IMR-90 (cell line): ENCODE data around the gene SLAMF8. TPM values are rescaled to one million over a fixed set of nuclear protein-coding genes. Genes with fewer than 3 reads are reported as not detected.

ENCODE experiments used
- ATAC-seq: fragments of 200-7000 bp; cut with Tn5 transposase; 2 replicates; pipeline ENCODE4 v1.9.1; 2020; ENCODE audit warnings: low read depth, mild to moderate bottlenecking, moderate library complexity
- BruUV-seq: library from RNA; stranded (reverse); fragments of 400-500 nt; replicated peaks from 2 replicates; lab custom pipeline; 2021; lab: Mats Ljungman, UMichigan
- CTCF ChIA-PET: fragments of 300-600 bp; formaldehyde crosslinking; extraction: SDS; loops from one replicate; lab custom pipeline; 2021; ENCODE audit warnings: antibody characterized with exemption; lab: Yijun Ruan, JAX
- POLR2A ChIA-PET: fragments of 300-600 bp; sonication (Branson Sonifier 250); formaldehyde crosslinking; loops from one replicate; lab custom pipeline; 2022; ENCODE audit warnings: antibody characterized with exemption; ENCODE audit not compliant: unreplicated experiment; lab: Charles Lee
- DNase-seq: peaks from one replicate; pipeline ENCODE4 v3.0.0; 2013
- H2AFZ ChIP-seq: replicated peaks from 2 replicates; pipeline ENCODE3; 2013; ENCODE audit warnings: low read length, mild to moderate bottlenecking; ENCODE audit not compliant: poor library complexity
- H2AK5ac ChIP-seq: 2 replicates; pipeline ENCODE4 v1.6.1; 2013; ENCODE audit warnings: low read depth, low read length, inconsistent platforms
- H2AK9ac ChIP-seq: replicated peaks from 2 replicates; pipeline ENCODE3; 2013; ENCODE audit warnings: mild to moderate bottlenecking, low read depth, low read length, moderate library complexity; ENCODE audit not compliant: poor library complexity
- H2BK120ac ChIP-seq: 2 replicates; pipeline ENCODE4 v1.6.1; 2013; ENCODE audit warnings: low read depth, low read length, inconsistent platforms
- H2BK15ac ChIP-seq: 3 replicates; pipeline ENCODE4 v1.6.1; 2013; ENCODE audit warnings: low read depth, low read length, inconsistent platforms
- H2BK20ac ChIP-seq: 2 replicates; pipeline ENCODE4 v1.6.1; 2013; ENCODE audit warnings: low read depth, mild to moderate bottlenecking, inconsistent platforms, low read length, moderate library complexity
- H2BK5ac ChIP-seq: 2 replicates; pipeline ENCODE4 v1.6.1; 2013; ENCODE audit warnings: mild to moderate bottlenecking, low read depth, low read length, inconsistent platforms; ENCODE audit not compliant: poor library complexity, severe bottlenecking
- H3K14ac ChIP-seq: replicated peaks from 2 replicates; pipeline ENCODE4 v1.6.1; 2013; ENCODE audit warnings: low read depth, low read length, inconsistent platforms
- H3K18ac ChIP-seq: 2 replicates; pipeline ENCODE4 v1.6.1; 2013; ENCODE audit warnings: low read depth, low read length, control low read depth
- H3K23ac ChIP-seq: 2 replicates; pipeline ENCODE4 v1.6.1; 2013; ENCODE audit warnings: low read depth, low read length, inconsistent platforms
- H3K27ac ChIP-seq: 2 replicates; pipeline ENCODE4 v1.5.1; 2013; ENCODE audit warnings: mild to moderate bottlenecking, control low read depth, low read length; ENCODE audit not compliant: insufficient read depth
- H3K27me3 ChIP-seq: 2 replicates; pipeline ENCODE4 v1.6.1; 2013; ENCODE audit warnings: low read length; ENCODE audit not compliant: control insufficient read depth, insufficient read depth
- H3K36me3 ChIP-seq: 2 replicates; pipeline ENCODE4 v1.6.1; 2013; ENCODE audit warnings: low read length, mixed read lengths; ENCODE audit not compliant: control insufficient read depth, insufficient read depth
- H3K4ac ChIP-seq: 2 replicates; pipeline ENCODE4 v1.6.1; 2013; ENCODE audit warnings: low read depth, low read length, inconsistent platforms
- H3K4me1 ChIP-seq: 2 replicates; pipeline ENCODE4 v1.6.1; 2013; ENCODE audit warnings: low read length, mixed read lengths; ENCODE audit not compliant: control insufficient read depth, insufficient read depth
- H3K4me2 ChIP-seq: 2 replicates; pipeline ENCODE4 v1.6.1; 2013; ENCODE audit warnings: low read depth, mild to moderate bottlenecking, control low read depth, low read length, moderate library complexity
- H3K4me3 ChIP-seq: 2 replicates; pipeline ENCODE4 v1.5.1; 2013; ENCODE audit warnings: low read depth, mild to moderate bottlenecking, control low read depth, low read length, moderate library complexity; ENCODE audit not compliant: insufficient read depth
- H3K56ac ChIP-seq: 2 replicates; pipeline ENCODE4 v1.6.1; 2013; ENCODE audit warnings: low read length, inconsistent platforms; ENCODE audit not compliant: insufficient read depth; ENCODE audit errors: extremely low read depth
- H3K79me1 ChIP-seq, 2 experiments: 2 replicates each; pipeline ENCODE4 v1.6.1; 2013; ENCODE audit warnings: low read length in 2 of 2, inconsistent platforms in 1 of 2, low read depth in 1 of 2
- H3K9ac ChIP-seq: 2 replicates; pipeline ENCODE4 v1.6.1; 2013; ENCODE audit warnings: low read depth, low read length, control low read depth
- H3K9me1 ChIP-seq: 2 replicates; pipeline ENCODE4 v1.6.1; 2013; ENCODE audit warnings: low read length, inconsistent platforms; ENCODE audit not compliant: insufficient read depth
- H3K9me3 ChIP-seq: 2 replicates; pipeline ENCODE4 v1.6.1; 2013; ENCODE audit warnings: low read length; ENCODE audit not compliant: control insufficient read depth, insufficient read depth
- H4K20me1 ChIP-seq: 2 replicates; pipeline ENCODE4 v1.6.1; 2013; ENCODE audit warnings: low read length, inconsistent platforms; ENCODE audit not compliant: insufficient read depth
- H4K5ac ChIP-seq: 2 replicates; pipeline ENCODE4 v1.6.1; 2013; ENCODE audit warnings: mild to moderate bottlenecking, low read depth, low read length, control low read depth
- H4K8ac ChIP-seq, 2 experiments: 2 replicates each; pipeline ENCODE4 v1.6.1; 2013; ENCODE audit warnings: low read depth in 2 of 2, low read length in 2 of 2, control low read depth in 1 of 2, inconsistent platforms in 1 of 2
- H4K91ac ChIP-seq: 2 replicates; pipeline ENCODE4 v1.6.1; 2013; ENCODE audit warnings: low read depth, low read length, inconsistent platforms; ENCODE audit not compliant: insufficient read depth
- BHLHE40 ChIP-seq: fragments of 150-350 bp; IDR thresholded peaks from 2 replicates; pipeline ENCODE4 v1.6.1; 2016; ENCODE audit warnings: mild to moderate bottlenecking, low read depth, low read length
- CEBPB ChIP-seq: IDR thresholded peaks from 2 replicates; pipeline ENCODE4 v1.6.1; 2012; ENCODE audit warnings: low read depth, low read length, improper control_type of control experiment
- CHD1 ChIP-seq: IDR thresholded peaks from 2 replicates; pipeline ENCODE4 v1.6.1; 2012; ENCODE audit warnings: low read depth, low read length, improper control_type of control experiment
- FOS ChIP-seq: fragments of 150-350 bp; IDR thresholded peaks from 2 replicates; pipeline ENCODE4 v1.6.1; 2016; ENCODE audit warnings: low read depth, low read length
- MAFK ChIP-seq: IDR thresholded peaks from 2 replicates; pipeline ENCODE4 v1.6.1; 2012; ENCODE audit warnings: low read depth, low read length, improper control_type of control experiment
- MAZ ChIP-seq: IDR thresholded peaks from 2 replicates; pipeline ENCODE4 v1.6.1; 2012; ENCODE audit warnings: low read depth, mild to moderate bottlenecking, low read length, improper control_type of control experiment, moderate library complexity, borderline replicate concordance
- MXI1 ChIP-seq: IDR thresholded peaks from 2 replicates; pipeline ENCODE4 v1.6.1; 2012; ENCODE audit warnings: low read depth, mild to moderate bottlenecking, low read length, moderate library complexity, borderline replicate concordance
- NFE2L2 ChIP-seq: fragments of 150-350 bp; IDR thresholded peaks from 2 replicates; pipeline ENCODE4 v1.6.1; 2016; ENCODE audit warnings: low read depth, mild to moderate bottlenecking, low read length
- RAD21 ChIP-seq: IDR thresholded peaks from 2 replicates; pipeline ENCODE4 v1.6.1; 2012; ENCODE audit warnings: low read length, improper control_type of control experiment
- RCOR1 ChIP-seq: IDR thresholded peaks from 2 replicates; pipeline ENCODE4 v1.6.1; 2012; ENCODE audit warnings: mild to moderate bottlenecking, low read length, improper control_type of control experiment; ENCODE audit not compliant: insufficient replicate concordance
- RFX5 ChIP-seq: IDR thresholded peaks from 2 replicates; pipeline ENCODE4 v1.8.0; 2012; ENCODE audit warnings: low read depth, mild to moderate bottlenecking, low read length, moderate library complexity
- SMC3 ChIP-seq: fragments of 150-350 bp; IDR thresholded peaks from 2 replicates; pipeline ENCODE4 v1.6.1; 2016; ENCODE audit warnings: low read depth, mild to moderate bottlenecking, antibody characterized with exemption, low read length, moderate library complexity
- WGBS, 2 experiments: methylation state at CpG; one replicate each; pipeline versions ENCODE4 v1.1.5 to v1.1.7; 2013; ENCODE audit warnings: missing lambda C conversion rate in 2 of 2; ENCODE audit not compliant: insufficient read length in 1 of 2; ENCODE audit errors: extremely low coverage in 2 of 2; 5-methylcytosine and 5-hydroxymethylcytosine counted together
- dilution Hi-C: fragments of 300-500 bp; cut with HindIII; formaldehyde crosslinking; loops from one replicate; pipeline ENCODE4 v1.14.3; 2018; ENCODE audit warnings: low sequenced_read_pairs; ENCODE audit not compliant: unreplicated experiment
- in situ Hi-C: fragments of 300-500 bp; cut with MboI; formaldehyde crosslinking; loops from 3 replicates; pipeline ENCODE4 v1.14.3; 2019; ENCODE audit warnings: low sequenced_read_pairs, inconsistent platforms, mixed read lengths
- intact Hi-C: fragments of 100-400 bp; cut with micrococcal nuclease; formaldehyde crosslinking; loops from 2 replicates; pipeline ENCODE4 v1.10.0; 2022
- polyA plus RNA-seq, 3 experiments: library from polyadenylated mRNA; depleted of rRNA; stranded (reverse); fragments of >200 nt; gene quantifications; 2 replicates each; pipeline ENCODE4 v1.2.3, GENCODE V29; 2012; ENCODE audit warnings: low replicate concordance in 1 of 3
- total RNA-seq: library from RNA; depleted of rRNA; stranded (reverse); fragments of >200 nt; gene quantifications from 2 replicates; pipeline ENCODE4 v1.2.3, GENCODE V29; 2012
- TF ChIP-seq, protein P1 (sequence below): conservative IDR thresholded peaks from 2 replicates; pipeline ENCODE4 v1.5.1; 2012; ENCODE audit warnings: mild to moderate bottlenecking, low read depth, low read length, improper control_type of control experiment
- TF ChIP-seq, protein P2 (sequence below): fragments of 150-350 bp; IDR thresholded peaks from 2 replicates; pipeline ENCODE4 v1.6.1; 2016; ENCODE audit warnings: low read depth, mild to moderate bottlenecking, low read length, moderate library complexity, borderline replicate concordance

The SLAMF8 gene
- total and polyA plus RNA-seq, 2 of the 4 experiments (the other 2 are of a cell fraction) = 0.07 TPM; not detected in 1

DNA sequence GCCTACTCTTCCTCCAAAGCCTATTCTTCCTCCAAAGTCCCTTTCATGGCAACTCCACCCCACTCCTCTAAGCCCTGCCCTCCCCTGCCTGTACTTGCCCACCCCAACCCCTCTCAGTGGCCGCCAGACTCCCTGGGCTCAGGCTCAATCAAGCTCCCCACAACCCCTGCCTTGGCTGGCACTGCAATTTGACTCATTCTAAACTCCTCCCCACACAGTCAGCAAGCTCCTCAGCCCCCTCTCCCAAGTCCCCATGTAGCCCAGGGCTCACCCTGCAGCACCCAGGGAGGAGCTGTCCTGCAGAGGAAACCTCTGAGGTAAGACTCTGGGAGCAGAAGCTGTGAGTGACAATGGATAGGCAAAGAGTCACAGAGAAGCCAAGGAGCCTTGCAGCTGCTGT, 39.4 kb downstream of the SLAMF8 start:
- Histone ChIP-seq H3K79me1 (no peaks in the 10 kb centered on the region), H3K27me3 (peaks cover 2% of the 10 kb centered on the region; the same call in 1 of the 2 replicates), H3K56ac (no peak overlapping the region), H3K4me1 (peaks cover 8% of the 10 kb centered on the region), H3K18ac (no peak overlapping the region), H3K4me2 (no peak overlapping the region), H4K8ac (no peak overlapping the region), H3K36me3 (no peaks in the 10 kb centered on the region), H2AFZ (no peak overlapping the region), H4K5ac (no peak overlapping the region), H3K9ac (no peak overlapping the region), H4K91ac (no peak overlapping the region), H3K4ac (no peak overlapping the region), H3K4me3 (no peak overlapping the region), H2BK5ac (no peak overlapping the region), H2BK15ac (no peak overlapping the region), H2BK120ac (no peak overlapping the region), H2AK9ac (no peak overlapping the region), H2BK20ac (no peak overlapping the region), H4K20me1 (no peaks in the 10 kb centered on the region), H3K14ac (no peak overlapping the region), H2AK5ac (no peak overlapping the region), H3K9me3 (no peaks in the 10 kb centered on the region), H3K9me1 (0 out of 2 replicates have a peak, but pooled peaks cover 3% of the 10 kb centered on the region), H3K23ac (no peak overlapping the region), H3K27ac (no peak overlapping the region)
- CTCF ChIA-PET = no interaction called here
- dilution Hi-C loops (no loop called here), intact Hi-C loops (no loop called here), in situ Hi-C loops (no loop called here)
- POLR2A ChIA-PET = no interaction called here
- TF ChIP-seq MAZ (no peak), NFE2L2 (no peak), RAD21 (no peak), BHLHE40 (no peak), MXI1 (no peak), RCOR1 (no peak), CHD1 (no peak), SMC3 (no peak), MAFK (no peak), CEBPB (no peak), FOS (no peak), RFX5 (no peak)
- TF ChIP-seq, protein P1, sequence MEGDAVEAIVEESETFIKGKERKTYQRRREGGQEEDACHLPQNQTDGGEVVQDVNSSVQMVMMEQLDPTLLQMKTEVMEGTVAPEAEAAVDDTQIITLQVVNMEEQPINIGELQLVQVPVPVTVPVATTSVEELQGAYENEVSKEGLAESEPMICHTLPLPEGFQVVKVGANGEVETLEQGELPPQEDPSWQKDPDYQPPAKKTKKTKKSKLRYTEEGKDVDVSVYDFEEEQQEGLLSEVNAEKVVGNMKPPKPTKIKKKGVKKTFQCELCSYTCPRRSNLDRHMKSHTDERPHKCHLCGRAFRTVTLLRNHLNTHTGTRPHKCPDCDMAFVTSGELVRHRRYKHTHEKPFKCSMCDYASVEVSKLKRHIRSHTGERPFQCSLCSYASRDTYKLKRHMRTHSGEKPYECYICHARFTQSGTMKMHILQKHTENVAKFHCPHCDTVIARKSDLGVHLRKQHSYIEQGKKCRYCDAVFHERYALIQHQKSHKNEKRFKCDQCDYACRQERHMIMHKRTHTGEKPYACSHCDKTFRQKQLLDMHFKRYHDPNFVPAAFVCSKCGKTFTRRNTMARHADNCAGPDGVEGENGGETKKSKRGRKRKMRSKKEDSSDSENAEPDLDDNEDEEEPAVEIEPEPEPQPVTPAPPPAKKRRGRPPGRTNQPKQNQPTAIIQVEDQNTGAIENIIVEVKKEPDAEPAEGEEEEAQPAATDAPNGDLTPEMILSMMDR = no peak
- TF ChIP-seq, protein P2, sequence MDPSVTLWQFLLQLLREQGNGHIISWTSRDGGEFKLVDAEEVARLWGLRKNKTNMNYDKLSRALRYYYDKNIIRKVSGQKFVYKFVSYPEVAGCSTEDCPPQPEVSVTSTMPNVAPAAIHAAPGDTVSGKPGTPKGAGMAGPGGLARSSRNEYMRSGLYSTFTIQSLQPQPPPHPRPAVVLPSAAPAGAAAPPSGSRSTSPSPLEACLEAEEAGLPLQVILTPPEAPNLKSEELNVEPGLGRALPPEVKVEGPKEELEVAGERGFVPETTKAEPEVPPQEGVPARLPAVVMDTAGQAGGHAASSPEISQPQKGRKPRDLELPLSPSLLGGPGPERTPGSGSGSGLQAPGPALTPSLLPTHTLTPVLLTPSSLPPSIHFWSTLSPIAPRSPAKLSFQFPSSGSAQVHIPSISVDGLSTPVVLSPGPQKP = no peak
- ATAC-seq (no peak), DNase-seq (no peak)
- BruUV-seq = no TSS peak
- no CpG with 5 or more reads among the region's 1 CpG for WGBS, 2 experiments
